CD4-positive, alpha-beta T cell (primary cell): Measurements from ENCODE around the gene NEK9. TPM values are rescaled to one million over a fixed set of nuclear protein-coding genes. Genes with fewer than 3 reads are reported as not detected.

ENCODE experiments used
- ATAC-seq: fragments of 200-7000 bp; cut with Tn5 transposase; one replicate; pipeline ENCODE4 v1.10.0; 2022; ENCODE audit warnings: mild to moderate bottlenecking; ENCODE audit not compliant: poor library complexity
- CTCF ChIA-PET: fragments of 350-600 bp; sonication (Branson Sonifier 250); formaldehyde crosslinking; loops from one replicate; lab custom pipeline; 2021; ENCODE audit warnings: antibody characterized with exemption, inconsistent platforms; lab: Charles Lee
- POLR2A ChIA-PET: fragments of 350-600 bp; sonication (Branson Sonifier 250); formaldehyde crosslinking; loops from one replicate; lab custom pipeline; 2021; ENCODE audit warnings: antibody characterized with exemption, inconsistent platforms; lab: Charles Lee
- DNase-seq, 14 experiments: peaks; one replicate each; pipeline ENCODE4 v3.0.0-alpha.2; 2013 to 2020; ENCODE audit warnings: mixed read lengths in 2 of 14
- H3K27ac ChIP-seq, 2 donors: one replicate each; pipeline versions ENCODE4 v1.5.1 to v1.7.0; 2013; ENCODE audit warnings: low read length in 2 of 2, low read depth in 1 of 2, mild to moderate bottlenecking in 1 of 2
- H3K27me3 ChIP-seq, 2 experiments: 1 replicate in 1 of 2; 2 replicates in 1 of 2; pipeline versions ENCODE4 v1.6.1 to v1.7.0; 2013; ENCODE audit warnings: low read length in 2 of 2, control low read depth in 1 of 2, mild to moderate bottlenecking in 1 of 2, moderate library complexity in 1 of 2; ENCODE audit not compliant: insufficient read depth in 2 of 2, control insufficient read depth in 1 of 2
- H3K36me3 ChIP-seq: one replicate; pipeline ENCODE4 v1.6.1; 2013; ENCODE audit warnings: low read length, control low read depth; ENCODE audit not compliant: insufficient read depth
- H3K4me1 ChIP-seq: one replicate; pipeline ENCODE4 v1.6.1; 2013; ENCODE audit warnings: low read length, control low read depth; ENCODE audit not compliant: insufficient read depth
- H3K4me3 ChIP-seq: one replicate; pipeline ENCODE4 v1.5.1; 2013; ENCODE audit warnings: mild to moderate bottlenecking, low read length, moderate library complexity
- H3K9me3 ChIP-seq, 2 experiments: 1 replicate in 1 of 2; 2 replicates in 1 of 2; pipeline versions ENCODE4 v1.6.1 to v1.7.0; 2013; ENCODE audit warnings: low read length in 2 of 2, mild to moderate bottlenecking in 2 of 2, control low read depth in 1 of 2, moderate library complexity in 1 of 2; ENCODE audit not compliant: control insufficient read depth in 1 of 2, insufficient read depth in 1 of 2
- H3K27ac Mint-ChIP-seq: one replicate; pipeline ENCODE4 v1.8.0; 2020; ENCODE audit warnings: mixed read lengths
- H3K27me3 Mint-ChIP-seq: one replicate; pipeline ENCODE4 v1.8.0; 2021; ENCODE audit warnings: mixed read lengths
- H3K36me3 Mint-ChIP-seq: one replicate; pipeline ENCODE4 v1.8.0; 2021; ENCODE audit warnings: low read depth, mixed read lengths
- H3K4me1 Mint-ChIP-seq: one replicate; pipeline ENCODE4 v1.8.0; 2021; ENCODE audit warnings: low read depth, mixed read lengths
- H3K4me3 Mint-ChIP-seq: one replicate; pipeline ENCODE4 v1.8.0; 2020; ENCODE audit warnings: mild to moderate bottlenecking, mixed read lengths
- H3K9me3 Mint-ChIP-seq: one replicate; pipeline ENCODE4 v1.8.0; 2020; ENCODE audit warnings: mixed read lengths
- CTCF ChIP-seq: fragments of 200-600 bp; IDR thresholded peaks from one replicate; pipeline ENCODE4 v1.8.0; 2022; ENCODE audit warnings: antibody characterized with exemption, mild to moderate bottlenecking
- intact Hi-C, 2 experiments: fragments of 100-400 bp; cut with DNase I in 1 of 2; cut with micrococcal nuclease in 1 of 2; formaldehyde crosslinking; loops; one replicate each; pipeline versions ENCODE4 v1.15.1 to v1.9.0; 2023 to 2025; cut with DNase I, micrococcal nuclease
- total RNA-seq, 174 experiments: library from RNA in 2 of 174; stranded (reverse) in 2 of 174; gene quantifications; one replicate each; pipeline ENCODE4 v1.2.3 and lab custom pipeline; 2021 to 2026

The NEK9 gene
- total RNA-seq, 2 experiments from 2014 or later, result 53.5 to 54.1 TPM

GRCh38 chr14:75088566-75089373 is 38.1 kb downstream of the NEK9 start:
- no peaks in the 10 kb centered on the region for H3K4me1 ChIP-seq
- ATAC-seq, result peak; percentile 72
- peak; percentile 84 for TF ChIP-seq CTCF
- Mint-ChIP-seq H3K36me3 (peaks cover 79% of the 10 kb centered on the region), H3K27ac (no peak overlapping the region), H3K4me3 (no peak overlapping the region), H3K4me1 (no peaks in the 10 kb centered on the region), H3K27me3 (no peaks in the 10 kb centered on the region), H3K9me3 (no peaks in the 10 kb centered on the region)
- ChIA-PET POLR2A (interaction anchor here (0.6 to 1.5 kb wide), 6 partner anchors 10 to 228 kb away, joined by 3 to 10 read pairs (median 4); partner anchors contain the start of gene ACYP1), CTCF (interaction anchor here (0.6 to 3.0 kb wide), 13 partner anchors 9 to 480 kb away, joined by 3 to 22 read pairs (median 4); partner anchors contain the start of gene ACYP1)
- peaks cover 73% of the 10 kb centered on the region for H3K36me3 ChIP-seq
- DNase-seq, result peak in 10 of 14 experiments; percentile 8 to 71 (median 31)
- intact Hi-C loops, result loop anchor here (1.0 to 2.0 kb wide), 5 partner anchors 142 to 227 kb away; no protein-coding TSS in a partner anchor
- no peaks in the 10 kb centered on the region for H3K27me3 ChIP-seq
- no peaks in the 10 kb centered on the region for H3K9me3 ChIP-seq
- no peak overlapping the region for H3K27ac ChIP-seq
- no peak overlapping the region for H3K4me3 ChIP-seq

DNA sequence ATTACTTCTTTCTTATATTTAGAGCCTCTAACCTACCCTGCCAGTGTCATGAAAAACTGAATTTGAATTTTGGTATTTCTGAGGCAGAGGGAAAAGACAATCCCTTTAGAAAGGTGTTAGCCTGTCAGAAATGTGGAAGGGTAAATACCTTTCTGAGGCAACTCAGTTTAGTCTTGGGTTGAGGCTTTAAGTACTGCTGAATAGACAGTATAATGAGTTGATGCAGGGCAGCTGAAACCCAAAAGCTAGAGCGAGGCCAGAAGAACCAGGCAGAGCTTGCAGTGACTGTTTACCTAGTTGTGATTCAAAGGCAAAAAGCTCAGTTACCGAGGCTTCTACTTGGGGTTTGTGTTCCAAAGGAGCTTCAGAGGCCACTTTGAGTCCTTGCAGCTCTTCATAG is 38.7 kb downstream of the NEK9 start:
- no peak overlapping the region for H3K4me3 ChIP-seq
- no peaks in the 10 kb centered on the region for H3K4me1 ChIP-seq
- Mint-ChIP-seq H3K9me3 (no peaks in the 10 kb centered on the region), H3K36me3 (peaks cover 82% of the 10 kb centered on the region), H3K4me3 (no peak overlapping the region), H3K4me1 (no peaks in the 10 kb centered on the region), H3K27me3 (no peaks in the 10 kb centered on the region), H3K27ac (no peak overlapping the region)
- ChIA-PET CTCF (interaction anchor here (0.6 to 3.0 kb wide), 11 partner anchors 8 to 479 kb away, joined by 3 to 22 read pairs (median 4); no protein-coding TSS in a partner anchor), POLR2A (interaction anchor here (0.6 to 1.5 kb wide), 6 partner anchors 10 to 227 kb away, joined by 3 to 10 read pairs (median 4); partner anchors contain the start of gene ACYP1)
- H3K27me3 ChIP-seq, result no peaks in the 10 kb centered on the region
- H3K9me3 ChIP-seq, result no peaks in the 10 kb centered on the region
- no peak for ATAC-seq
- intact Hi-C loops, result loop anchor here (1.0 to 2.0 kb wide), 5 partner anchors 142 to 227 kb away; no protein-coding TSS in a partner anchor
- no peak for DNase-seq
- TF ChIP-seq CTCF, result no peak
- H3K27ac ChIP-seq, result no peak overlapping the region
- peaks cover 75% of the 10 kb centered on the region for H3K36me3 ChIP-seq

DNA sequence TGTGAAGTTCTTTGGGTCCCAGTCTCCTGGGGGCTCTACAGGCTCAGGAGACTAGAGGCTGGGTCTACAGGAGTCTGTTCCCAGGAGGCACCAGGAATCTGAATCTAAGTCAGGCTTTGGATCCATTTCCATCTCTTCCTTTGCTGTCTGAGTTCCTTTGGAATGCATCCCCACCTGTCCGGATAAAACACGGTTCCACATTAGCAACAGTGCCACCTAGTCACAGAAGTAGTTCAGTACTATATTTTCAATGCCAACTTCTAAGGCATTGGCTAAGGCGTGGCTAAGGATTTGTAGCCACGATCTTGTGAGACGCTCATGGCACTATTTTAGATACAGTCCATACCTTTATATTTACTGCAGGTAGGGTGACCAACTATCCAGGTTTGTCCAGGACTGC is 42.3 kb downstream of the NEK9 start:
- intact Hi-C loops, result no loop called here
- H3K4me1 ChIP-seq, result no peaks in the 10 kb centered on the region
- no peak for TF ChIP-seq CTCF
- CTCF ChIA-PET, result no interaction called here
- no peak for DNase-seq
- Mint-ChIP-seq H3K27me3 (no peaks in the 10 kb centered on the region), H3K4me3 (no peak overlapping the region), H3K9me3 (no peaks in the 10 kb centered on the region), H3K36me3 (peaks cover 77% of the 10 kb centered on the region), H3K27ac (no peak overlapping the region), H3K4me1 (no peaks in the 10 kb centered on the region)
- no peaks in the 10 kb centered on the region for H3K9me3 ChIP-seq
- H3K27ac ChIP-seq, result no peak overlapping the region
- POLR2A ChIA-PET, result no interaction called here
- peaks cover 64% of the 10 kb centered on the region for H3K36me3 ChIP-seq
- no peaks in the 10 kb centered on the region for H3K27me3 ChIP-seq
- H3K4me3 ChIP-seq, result no peak overlapping the region
- no peak for ATAC-seq
